H9 (cell line): Measurements from ENCODE around the gene LGMN. TPM values are rescaled to one million over a fixed set of nuclear protein-coding genes. Genes with fewer than 3 reads are reported as not detected.

Experiments used
- DNase-seq: peaks from one replicate; pipeline ENCODE4 v3.0.0-alpha.2; 2017
- H2AFZ ChIP-seq: one replicate; pipeline ENCODE4 v1.6.1; 2013; ENCODE audit warnings: mild to moderate bottlenecking, low read length, control low read depth, moderate library complexity
- H2AK5ac ChIP-seq: 2 replicates; pipeline ENCODE4 v1.6.1; 2013; ENCODE audit warnings: low read length, control low read depth, mixed read lengths; ENCODE audit not compliant: insufficient read length
- H2BK120ac ChIP-seq: one replicate; pipeline ENCODE4 v1.6.1; 2013; ENCODE audit warnings: low read depth, mild to moderate bottlenecking, low read length, control low read depth, inconsistent platforms; ENCODE audit not compliant: poor library complexity, severe bottlenecking
- H2BK12ac ChIP-seq: 2 replicates; pipeline ENCODE4 v1.6.1; 2013; ENCODE audit warnings: low read length, control low read depth, mixed read lengths, low read depth; ENCODE audit not compliant: insufficient read length
- H2BK15ac ChIP-seq: 2 replicates; pipeline ENCODE4 v1.6.1; 2013; ENCODE audit warnings: low read depth, low read length, control low read depth
- H2BK20ac ChIP-seq: one replicate; pipeline ENCODE4 v1.6.1; 2013; ENCODE audit warnings: low read depth, mild to moderate bottlenecking, low read length, control low read depth, inconsistent platforms; ENCODE audit not compliant: poor library complexity, severe bottlenecking
- H2BK5ac ChIP-seq: 2 replicates; pipeline ENCODE4 v1.6.1; 2013; ENCODE audit warnings: low read length, control low read depth, mixed read lengths; ENCODE audit not compliant: insufficient read length
- H3K14ac ChIP-seq: 2 replicates; pipeline ENCODE4 v1.6.1; 2013; ENCODE audit warnings: low read length, control low read depth; ENCODE audit not compliant: insufficient read depth
- H3K18ac ChIP-seq: 2 replicates; pipeline ENCODE4 v1.6.1; 2013; ENCODE audit warnings: low read depth, mild to moderate bottlenecking, mixed read lengths, low read length, control low read depth; ENCODE audit not compliant: insufficient read length
- H3K23ac ChIP-seq: 2 replicates; pipeline ENCODE4 v1.6.1; 2013; ENCODE audit warnings: low read length, control low read depth, mixed read lengths, low read depth; ENCODE audit not compliant: insufficient read length
- H3K23me2 ChIP-seq: 2 replicates; pipeline ENCODE4 v1.6.1; 2013; ENCODE audit warnings: low read depth, mild to moderate bottlenecking, mixed read lengths, low read length, control low read depth; ENCODE audit not compliant: insufficient read length, poor library complexity, severe bottlenecking
- H3K27ac ChIP-seq: 2 replicates; pipeline ENCODE4 v1.5.1; 2013; ENCODE audit warnings: low read length, control low read depth, mixed read lengths, low read depth; ENCODE audit not compliant: insufficient read length
- H3K27me3 ChIP-seq: 2 replicates; pipeline ENCODE4 v1.6.1; 2013; ENCODE audit warnings: low read length, control low read depth, inconsistent platforms; ENCODE audit not compliant: insufficient read depth
- H3K4ac ChIP-seq: 2 replicates; pipeline ENCODE4 v1.6.1; 2013; ENCODE audit warnings: low read depth, mild to moderate bottlenecking, control low read depth, inconsistent platforms, low read length, moderate library complexity
- H3K4me1 ChIP-seq: 2 replicates; pipeline ENCODE4 v1.6.1; 2013; ENCODE audit warnings: low read length, control low read depth, inconsistent platforms; ENCODE audit not compliant: insufficient read depth
- H3K4me2 ChIP-seq: 2 replicates; pipeline ENCODE4 v1.6.1; 2013; ENCODE audit warnings: low read length, control low read depth, mixed read lengths; ENCODE audit not compliant: insufficient read length, insufficient read depth
- H3K56ac ChIP-seq: 2 replicates; pipeline ENCODE4 v1.6.1; 2013; ENCODE audit warnings: low read depth, mild to moderate bottlenecking, mixed read lengths, low read length, control low read depth; ENCODE audit not compliant: insufficient read length
- H3K79me1 ChIP-seq: 2 replicates; pipeline ENCODE4 v1.6.1; 2013; ENCODE audit warnings: low read depth, mild to moderate bottlenecking, moderate library complexity, low read length, control low read depth, inconsistent platforms; ENCODE audit not compliant: insufficient read depth, poor library complexity, severe bottlenecking
- H3K79me2 ChIP-seq: 2 replicates; pipeline ENCODE4 v1.6.1; 2013; ENCODE audit warnings: low read length, control low read depth, inconsistent platforms; ENCODE audit not compliant: insufficient read depth
- H3K9ac ChIP-seq: 2 replicates; pipeline ENCODE4 v1.6.1; 2013; ENCODE audit warnings: low read length, control low read depth, mixed read lengths; ENCODE audit not compliant: insufficient read length; ENCODE audit errors: extremely low read depth
- H3K9me3 ChIP-seq: one replicate; pipeline ENCODE4 v1.6.1; 2013; ENCODE audit warnings: low read depth, low read length, inconsistent platforms; ENCODE audit not compliant: control insufficient read depth
- H3T11ph ChIP-seq: one replicate; pipeline ENCODE4 v1.6.1; 2013; ENCODE audit warnings: mild to moderate bottlenecking, low read length, control low read depth, inconsistent platforms
- H4K20me1 ChIP-seq: one replicate; pipeline ENCODE4 v1.6.1; 2013; ENCODE audit not compliant: control insufficient read depth, insufficient read length, insufficient read depth
- H4K5ac ChIP-seq: 2 replicates; pipeline ENCODE4 v1.6.1; 2013; ENCODE audit warnings: low read depth, mild to moderate bottlenecking, mixed read lengths, low read length, control low read depth; ENCODE audit not compliant: insufficient read length
- H4K8ac ChIP-seq: replicated peaks from 2 replicates; pipeline ENCODE4 v1.6.1; 2013; ENCODE audit warnings: low read length, control low read depth, mixed read lengths, low read depth; ENCODE audit not compliant: insufficient read length
- H4K91ac ChIP-seq: 2 replicates; pipeline ENCODE4 v1.6.1; 2013; ENCODE audit warnings: low read depth, mild to moderate bottlenecking, moderate library complexity, mixed read lengths, low read length, control low read depth; ENCODE audit not compliant: insufficient read length
- H3K27ac Mint-ChIP-seq, 3 experiments: 2 replicates in 2 of 3; 3 replicates in 1 of 3; pipeline ENCODE4 v1.8.0; 2020 to 2021; ENCODE audit warnings: mixed read lengths in 3 of 3, mild to moderate bottlenecking in 1 of 3, moderate library complexity in 1 of 3
- H3K27me3 Mint-ChIP-seq: 2 replicates; pipeline ENCODE4 v1.8.0; 2021; ENCODE audit warnings: low read depth, mild to moderate bottlenecking, moderate library complexity, mixed read lengths
- H3K36me3 Mint-ChIP-seq, 3 experiments: 2 replicates in 2 of 3; 3 replicates in 1 of 3; pipeline ENCODE4 v1.8.0; 2020 to 2021; ENCODE audit warnings: low read depth in 3 of 3, mixed read lengths in 3 of 3; ENCODE audit not compliant: insufficient read depth in 1 of 3
- H3K4me1 Mint-ChIP-seq, 2 experiments: 2 replicates each; pipeline ENCODE4 v1.8.0; 2020; ENCODE audit warnings: mixed read lengths in 2 of 2
- H3K4me3 Mint-ChIP-seq, 2 experiments: 2 replicates in 1 of 2; 3 replicates in 1 of 2; pipeline ENCODE4 v1.8.0; 2020 to 2021; ENCODE audit warnings: mild to moderate bottlenecking in 2 of 2, mixed read lengths in 2 of 2, moderate library complexity in 1 of 2
- H3K9me3 Mint-ChIP-seq, 2 experiments: 2 replicates in 1 of 2; 3 replicates in 1 of 2; pipeline ENCODE4 v1.8.0; 2020; ENCODE audit warnings: mild to moderate bottlenecking in 2 of 2, mixed read lengths in 2 of 2, moderate library complexity in 1 of 2
- CTCF ChIP-seq: fragments of 200-600 bp; sonication (generic); conservative IDR thresholded peaks from 3 replicates; pipeline ENCODE4 v1.8.0; 2021; ENCODE audit warnings: antibody characterized with exemption, mild to moderate bottlenecking
- WGBS: extraction: QIAGEN DNeasy Blood & Tissue Kit; methylation state at CpG from one replicate; pipeline ENCODE4 v1.1.7; 2013; ENCODE audit warnings: missing lambda C conversion rate, low lambda C conversion rate, mixed read lengths; ENCODE audit not compliant: insufficient read length; ENCODE audit errors: extremely low coverage; 5-methylcytosine and 5-hydroxymethylcytosine counted together
- total RNA-seq: library from RNA; stranded (reverse); gene quantifications from 2 replicates; pipeline ENCODE4 v1.2.1, GENCODE V29; 2021

LGMN gene
- total RNA-seq, 1 experiment from 2014 or later = 55.3 TPM

GRCh38 chr14:92666251-92666650 lies 82.2 kb downstream of the LGMN start:
- no peaks in the 10 kb centered on the region for H3K9me3 Mint-ChIP-seq
- Histone ChIP-seq H2BK5ac (no peak overlapping the region), H2BK20ac (no peak overlapping the region), H2BK15ac (no peak overlapping the region), H3K9ac (no peak overlapping the region), H3K18ac (no peak overlapping the region), H3K27ac (no peak overlapping the region), H4K20me1 (no peaks in the 10 kb centered on the region), H2AFZ (no peak overlapping the region), H3K14ac (no peak overlapping the region), H3K27me3 (no peaks in the 10 kb centered on the region), H4K5ac (no peak overlapping the region), H3K56ac (no peak overlapping the region), H2BK120ac (no peak overlapping the region), H2AK5ac (no peak overlapping the region), H3K23me2 (no peaks in the 10 kb centered on the region), H3K79me1 (no peaks in the 10 kb centered on the region), H3K79me2 (no peaks in the 10 kb centered on the region), H2BK12ac (no peak overlapping the region), H3K4ac (no peak overlapping the region), H4K91ac (no peak overlapping the region), H3K4me1 (no peaks in the 10 kb centered on the region), H3K9me3 (no peaks in the 10 kb centered on the region), H3K23ac (no peak overlapping the region), H3K4me2 (no peak overlapping the region), H3T11ph (no peak overlapping the region), H4K8ac (no peak overlapping the region)
- DNase-seq = no peak
- H3K4me1 Mint-ChIP-seq = peaks cover 13 to 17% of the 10 kb centered on the region in 2 experiments
- H3K36me3 Mint-ChIP-seq = peaks cover 0 to 3% (median 2%) of the 10 kb centered on the region in 3 experiments; a peak in 1 of 7 replicates
- H3K4me3 Mint-ChIP-seq = no peak overlapping the region
- TF ChIP-seq CTCF = no peak
- H3K27ac Mint-ChIP-seq = peak overlapping the region in 2 of 3 experiments; percentile 30 to 82; a peak in 1 of 7 replicates
- H3K27me3 Mint-ChIP-seq = no peaks in the 10 kb centered on the region; the same call in 1 of the 2 replicates
- WGBS = no CpG with 5 or more reads among the region's 9 CpGs
